Peyer's patch (tissue), 4 donors: ENCODE measurements around the gene STIM2.

Experiments
- POLR2A ChIP-seq, 2 donors: fragments of 450-650 bp; IDR thresholded peaks; one replicate each; pipeline ENCODE4 v1.5.1; 2017; ENCODE audit warnings: antibody characterized with exemption in 2 of 2, mild to moderate bottlenecking in 2 of 2, moderate library complexity in 2 of 2
- TF ChIP-seq, protein P1 (sequence below), 6 experiments: fragments of 450-650 bp in 4 of 6; fragments of 200-600 bp in 2 of 6; sonication (generic) in 1 of 6; IDR thresholded peaks; one replicate each; pipeline ENCODE4 v1.5.1; 2017 to 2019; ENCODE audit warnings: antibody characterized with exemption in 6 of 6, mild to moderate bottlenecking in 3 of 6, moderate library complexity in 1 of 6

DNA sequence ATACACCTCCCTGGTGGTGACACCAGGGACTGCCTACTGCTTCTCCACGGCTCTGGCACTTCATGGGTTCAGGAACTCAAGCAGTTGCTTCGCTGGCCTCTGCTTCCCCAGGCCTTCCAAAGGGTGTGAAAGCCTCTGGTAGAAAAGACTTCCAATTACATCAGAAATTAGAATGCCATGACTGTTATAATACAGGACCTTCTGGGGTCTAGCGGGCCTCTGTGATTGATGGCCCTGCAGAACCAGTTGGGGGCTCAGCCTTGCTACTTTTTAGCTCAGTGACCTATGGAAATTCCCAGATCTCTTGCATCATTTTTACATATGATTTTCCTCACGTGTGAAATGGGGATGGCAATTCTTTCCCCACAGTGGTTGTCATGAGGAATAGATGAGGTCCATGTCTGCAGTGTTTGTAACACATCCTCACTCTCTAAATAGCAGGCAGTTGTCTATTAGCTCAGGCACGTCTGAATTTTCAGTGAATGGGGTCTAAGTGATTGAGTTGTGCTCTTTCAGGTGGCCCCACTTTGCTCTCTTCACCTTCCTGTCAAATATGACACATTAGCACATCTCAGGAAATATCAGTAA, 198.3 kb downstream of the STIM2 start:
- TF ChIP-seq, protein P1, sequence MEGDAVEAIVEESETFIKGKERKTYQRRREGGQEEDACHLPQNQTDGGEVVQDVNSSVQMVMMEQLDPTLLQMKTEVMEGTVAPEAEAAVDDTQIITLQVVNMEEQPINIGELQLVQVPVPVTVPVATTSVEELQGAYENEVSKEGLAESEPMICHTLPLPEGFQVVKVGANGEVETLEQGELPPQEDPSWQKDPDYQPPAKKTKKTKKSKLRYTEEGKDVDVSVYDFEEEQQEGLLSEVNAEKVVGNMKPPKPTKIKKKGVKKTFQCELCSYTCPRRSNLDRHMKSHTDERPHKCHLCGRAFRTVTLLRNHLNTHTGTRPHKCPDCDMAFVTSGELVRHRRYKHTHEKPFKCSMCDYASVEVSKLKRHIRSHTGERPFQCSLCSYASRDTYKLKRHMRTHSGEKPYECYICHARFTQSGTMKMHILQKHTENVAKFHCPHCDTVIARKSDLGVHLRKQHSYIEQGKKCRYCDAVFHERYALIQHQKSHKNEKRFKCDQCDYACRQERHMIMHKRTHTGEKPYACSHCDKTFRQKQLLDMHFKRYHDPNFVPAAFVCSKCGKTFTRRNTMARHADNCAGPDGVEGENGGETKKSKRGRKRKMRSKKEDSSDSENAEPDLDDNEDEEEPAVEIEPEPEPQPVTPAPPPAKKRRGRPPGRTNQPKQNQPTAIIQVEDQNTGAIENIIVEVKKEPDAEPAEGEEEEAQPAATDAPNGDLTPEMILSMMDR (IDR thresholded peaks at IDR 0.05) = no peak
- TF ChIP-seq POLR2A (IDR thresholded peaks at IDR 0.05) = no peak
